GM19395 (cell line): ENCODE measurements around the gene EHD1.

Experiments used
- ATAC-seq: cut with Tn5 transposase; IDR thresholded peaks from one replicate; pipeline ENCODE4 v1.9.1; 2021; ENCODE audit warnings: mild to moderate bottlenecking, moderate library complexity; ENCODE audit not compliant: unreplicated experiment

EHD1 gene

DNA sequence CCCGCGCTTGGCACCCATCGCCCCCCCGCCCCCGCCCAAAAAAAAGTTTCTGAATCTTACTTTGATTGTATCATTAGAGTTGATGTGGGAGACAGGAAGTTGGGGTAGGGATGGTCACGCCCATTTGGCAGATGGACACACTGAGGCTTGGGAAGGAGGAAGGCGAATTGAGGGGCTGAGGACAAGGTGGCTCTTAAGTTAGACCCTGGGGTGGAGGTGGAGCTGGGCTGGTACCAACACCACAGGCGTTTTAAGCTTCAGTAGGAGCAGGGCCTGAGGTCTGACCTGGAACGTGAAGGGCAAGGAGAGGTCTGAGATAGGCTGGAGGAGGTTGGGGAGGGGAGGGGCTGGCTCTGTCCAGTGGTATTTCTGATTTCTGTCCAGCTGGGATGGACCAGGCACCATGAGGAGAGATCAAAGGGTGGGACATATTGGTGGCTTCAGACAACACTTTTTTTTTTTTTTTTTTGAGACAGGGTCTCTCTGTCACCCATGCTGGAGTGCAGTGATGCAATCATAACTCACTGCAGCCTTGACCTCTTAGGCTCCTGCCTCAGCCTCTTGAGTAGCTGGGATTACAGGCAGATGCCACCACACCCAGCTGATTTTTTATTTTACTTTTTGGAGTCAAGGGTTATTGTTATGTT, 33.2 kb downstream of the EHD1 start:
- no peak for ATAC-seq

DNA sequence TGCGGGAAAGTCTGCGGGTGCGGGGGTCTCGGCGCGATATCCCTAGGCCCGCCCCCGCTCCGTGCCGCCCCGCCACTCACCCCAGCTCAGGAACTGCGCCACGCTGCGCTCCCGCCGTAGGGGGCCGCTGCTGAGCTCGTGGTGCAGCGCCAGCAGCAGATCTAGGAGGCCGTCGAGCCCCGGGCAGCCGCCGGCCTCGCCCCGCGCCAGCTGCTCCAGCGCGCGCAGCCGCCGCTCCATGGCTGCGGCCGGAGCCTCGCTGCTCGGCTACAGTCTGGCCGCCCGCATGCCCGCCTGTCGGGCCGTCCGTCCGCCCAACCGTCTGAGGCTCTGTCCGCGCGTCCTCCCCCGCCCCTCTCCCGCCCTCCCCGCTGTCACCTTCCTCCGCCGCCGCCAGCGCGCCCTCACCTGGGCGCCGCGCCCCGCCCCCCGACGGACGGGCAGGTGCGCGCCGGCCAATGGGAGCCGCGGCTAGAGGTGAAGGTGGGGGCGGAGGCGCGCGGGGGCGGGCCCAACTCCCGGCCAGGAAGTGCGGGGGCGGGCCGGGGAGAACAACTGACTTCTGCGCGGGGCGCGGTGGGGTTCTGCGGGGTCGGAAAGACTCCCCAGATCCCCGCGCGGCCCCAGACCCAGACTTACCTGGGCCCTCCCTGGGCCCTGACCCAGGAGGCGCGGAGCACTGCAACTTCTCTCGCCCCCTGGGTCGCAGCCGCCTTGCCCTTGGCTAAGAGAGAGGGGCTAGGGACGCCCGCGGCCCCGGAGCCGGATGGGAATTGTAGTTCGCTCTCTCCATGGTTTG, 33.9 kb downstream of the EHD1 start, which contains the start of gene CDC42BPG:
CDC42BPG (minus strand) TSS at position 324 of the 799 bp plus-strand sequence; CDS start at position 240, 84 bp downstream.
- ATAC-seq: no peak

DNA sequence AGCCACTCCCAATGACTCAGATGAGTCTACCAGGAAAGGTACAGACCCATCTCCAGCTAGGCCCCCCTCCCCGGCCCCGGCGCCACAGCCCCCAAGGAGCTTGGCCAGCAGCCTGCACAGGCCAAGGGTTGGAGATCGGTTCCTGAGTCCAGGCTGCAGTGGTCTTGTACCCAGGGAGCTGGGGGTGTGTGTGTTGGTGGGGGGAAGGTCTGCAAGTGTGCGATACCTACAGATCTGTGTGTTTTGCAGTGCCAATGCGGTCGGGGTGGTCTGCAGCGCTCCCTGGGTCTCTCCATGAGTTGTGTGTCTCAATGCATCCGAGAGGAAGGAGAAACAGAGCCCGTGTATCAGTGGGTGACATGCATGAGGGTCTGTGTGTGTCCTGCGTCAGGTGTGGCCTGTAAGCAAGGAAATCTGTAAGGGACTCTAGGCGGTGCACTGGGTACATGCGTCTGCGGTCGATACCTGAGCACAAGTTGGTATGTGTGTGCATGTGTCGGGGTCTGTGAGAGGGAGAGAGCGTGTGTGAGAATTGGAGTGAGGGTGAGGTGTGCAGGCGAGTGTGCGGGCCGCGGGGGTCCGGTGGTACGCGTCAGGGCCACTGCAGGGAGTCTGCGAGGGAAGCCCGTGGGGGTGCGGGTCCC, 34.6 kb downstream of the EHD1 start:
- no peak for ATAC-seq

DNA sequence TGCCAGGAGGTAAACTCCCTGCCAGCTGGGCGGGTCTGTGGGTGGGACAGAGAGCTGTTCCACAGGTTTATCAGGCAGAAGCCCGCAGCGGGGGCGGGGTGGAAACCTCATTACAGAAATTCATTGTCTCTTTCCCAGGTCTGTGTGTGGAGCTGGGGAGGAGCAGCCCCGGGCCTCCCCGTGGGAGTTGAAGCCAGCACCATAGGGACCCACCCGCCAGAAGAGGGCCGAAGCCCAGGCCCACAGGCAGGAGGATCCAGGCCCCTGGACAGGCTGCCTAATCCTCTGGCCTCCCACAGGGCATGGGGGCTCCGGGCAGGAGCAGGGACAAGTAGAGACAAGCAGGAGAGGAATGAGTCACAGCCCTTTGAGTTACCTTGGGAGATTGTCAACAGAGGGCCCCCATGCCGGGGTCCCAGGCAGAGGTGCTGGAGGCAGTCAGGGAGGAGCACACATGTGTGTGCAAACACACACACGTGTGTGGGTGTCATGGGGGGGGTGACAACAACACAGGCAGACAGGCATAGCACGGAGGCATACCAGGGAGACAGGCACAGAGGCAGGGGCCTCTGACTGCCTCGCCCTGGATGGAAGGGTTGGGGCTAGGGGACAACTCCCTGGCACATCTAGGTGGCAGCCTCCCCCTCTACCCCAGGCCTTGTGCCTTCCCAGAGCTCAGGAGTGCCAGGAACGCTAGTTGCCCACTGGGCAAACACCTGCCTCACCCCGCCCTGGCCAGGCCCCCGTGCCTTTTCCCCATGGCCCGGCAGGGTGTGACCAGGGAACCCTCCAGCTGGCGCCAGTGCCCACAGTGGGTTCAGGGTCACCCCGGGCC, 35.4 kb downstream of the EHD1 start:
- no peak for ATAC-seq

DNA sequence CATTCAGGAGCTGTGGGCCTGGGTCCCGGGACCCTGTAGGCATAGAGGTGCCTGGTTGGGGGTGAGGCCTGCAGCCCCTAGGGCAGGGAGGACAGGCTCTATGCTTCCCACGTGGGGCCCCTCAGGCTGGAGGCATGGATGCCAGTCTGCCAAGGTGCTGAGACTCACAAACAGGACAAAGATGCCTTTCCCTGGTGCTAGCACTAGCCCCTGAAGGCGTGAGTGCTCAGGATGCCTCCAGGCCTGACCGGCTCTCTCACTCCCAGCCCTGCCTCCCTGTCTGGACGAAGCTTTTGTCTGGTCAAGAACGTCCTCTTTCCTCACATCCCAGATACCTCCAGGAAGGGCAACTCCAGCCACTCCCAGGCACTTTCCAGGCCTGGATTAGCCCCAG, 36.1 kb downstream of the EHD1 start:
- no peak for ATAC-seq

DNA sequence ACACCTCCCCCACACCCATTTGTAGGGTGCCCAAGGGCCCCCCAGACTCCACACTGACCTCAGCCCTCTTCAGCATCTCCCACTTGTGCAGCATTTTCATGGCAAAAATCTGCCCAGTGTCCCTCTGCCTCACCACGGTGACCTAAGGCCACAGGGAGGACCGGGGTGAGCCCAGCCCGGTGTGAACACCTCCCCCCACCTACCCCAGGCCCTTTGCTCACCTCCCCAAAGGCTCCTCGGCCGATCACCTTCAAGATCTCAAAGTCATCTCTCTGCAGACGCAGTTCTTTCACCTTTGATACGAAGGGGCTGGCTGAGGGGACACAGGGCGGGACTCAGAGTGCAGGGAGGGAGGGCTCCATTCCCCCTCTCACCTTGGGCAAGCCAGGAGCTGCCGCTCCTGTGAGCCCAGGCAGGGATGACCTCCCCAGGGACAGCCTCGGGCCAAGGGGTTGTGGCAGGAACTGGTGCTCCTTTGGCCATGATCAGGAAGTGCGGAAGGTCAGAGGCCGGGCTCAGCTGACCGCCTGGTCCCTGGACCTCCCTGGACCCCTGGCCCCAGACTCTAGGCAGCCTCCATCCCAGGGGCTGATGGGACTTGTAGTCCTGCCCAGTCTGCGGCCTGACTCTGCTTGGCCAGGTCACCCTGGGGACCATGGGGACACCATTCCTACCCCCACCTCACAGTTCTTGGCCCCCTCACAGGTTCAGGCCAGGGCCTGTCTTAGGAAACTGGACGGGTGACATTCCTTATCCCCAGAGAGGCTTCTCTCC, 36.6 kb downstream of the EHD1 start:
- ATAC-seq: no peak

DNA sequence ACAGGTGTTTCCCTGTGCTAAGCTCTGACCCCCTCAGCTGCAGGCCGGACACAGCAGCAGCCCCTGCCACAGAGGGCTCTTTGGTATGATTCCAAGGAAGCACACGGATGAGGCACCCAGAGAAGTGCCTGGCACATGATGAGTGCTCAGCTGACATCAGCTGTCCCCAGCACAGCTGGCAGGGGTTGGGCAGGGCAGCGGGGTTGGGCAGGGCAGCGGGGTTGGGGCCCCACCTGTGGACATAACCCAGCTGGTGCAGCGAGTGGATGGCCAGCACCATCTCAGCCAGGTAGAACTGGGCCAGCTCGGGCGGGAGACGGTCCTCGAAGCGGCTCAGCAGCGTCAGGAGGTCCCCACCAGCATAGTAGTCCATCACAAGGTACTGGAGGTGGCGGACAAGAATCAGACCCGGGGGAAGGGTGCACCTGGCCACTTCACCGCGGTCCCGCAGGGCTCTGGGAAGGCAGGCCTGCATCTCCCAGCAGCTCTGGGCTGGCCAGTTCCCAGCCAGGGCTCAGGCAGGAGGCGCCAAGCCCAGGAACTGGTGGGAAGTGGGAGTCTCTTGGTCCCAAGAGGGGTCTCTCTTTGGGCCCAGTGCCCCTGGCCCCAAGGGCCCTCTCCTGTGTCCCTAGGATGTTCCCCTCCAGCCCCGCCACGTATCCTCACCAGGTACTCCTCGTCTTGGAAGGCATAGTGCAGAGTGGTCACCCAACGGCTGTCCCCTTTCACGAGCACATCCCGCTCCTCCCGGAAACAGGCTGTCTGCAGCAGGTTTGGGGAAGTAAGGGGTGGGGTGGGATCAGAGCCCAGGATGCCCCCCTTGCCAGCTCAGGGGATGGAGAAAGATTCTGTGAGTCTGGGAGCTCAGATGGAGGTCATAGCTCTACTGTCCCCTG, 38.3 kb downstream of the EHD1 start:
- no peak for ATAC-seq

GRCh38 chr11:64839335-64839734, 39.1 kb downstream of the EHD1 start:
- no peak for ATAC-seq

GRCh38 chr11:64838600-64839334, 39.7 kb downstream of the EHD1 start:
- ATAC-seq: no peak

- ATAC-seq: no peak
These were observed 40.5 kb downstream of the EHD1 start for GRCh38 chr11:64837887-64838351.

- ATAC-seq: no peak
These were observed 41.9 kb downstream of the EHD1 start for GRCh38 chr11:64836448-64837072.

- ATAC-seq: no peak
These were observed 42.6 kb downstream of the EHD1 start for GRCh38 chr11:64835616-64836447.

DNA sequence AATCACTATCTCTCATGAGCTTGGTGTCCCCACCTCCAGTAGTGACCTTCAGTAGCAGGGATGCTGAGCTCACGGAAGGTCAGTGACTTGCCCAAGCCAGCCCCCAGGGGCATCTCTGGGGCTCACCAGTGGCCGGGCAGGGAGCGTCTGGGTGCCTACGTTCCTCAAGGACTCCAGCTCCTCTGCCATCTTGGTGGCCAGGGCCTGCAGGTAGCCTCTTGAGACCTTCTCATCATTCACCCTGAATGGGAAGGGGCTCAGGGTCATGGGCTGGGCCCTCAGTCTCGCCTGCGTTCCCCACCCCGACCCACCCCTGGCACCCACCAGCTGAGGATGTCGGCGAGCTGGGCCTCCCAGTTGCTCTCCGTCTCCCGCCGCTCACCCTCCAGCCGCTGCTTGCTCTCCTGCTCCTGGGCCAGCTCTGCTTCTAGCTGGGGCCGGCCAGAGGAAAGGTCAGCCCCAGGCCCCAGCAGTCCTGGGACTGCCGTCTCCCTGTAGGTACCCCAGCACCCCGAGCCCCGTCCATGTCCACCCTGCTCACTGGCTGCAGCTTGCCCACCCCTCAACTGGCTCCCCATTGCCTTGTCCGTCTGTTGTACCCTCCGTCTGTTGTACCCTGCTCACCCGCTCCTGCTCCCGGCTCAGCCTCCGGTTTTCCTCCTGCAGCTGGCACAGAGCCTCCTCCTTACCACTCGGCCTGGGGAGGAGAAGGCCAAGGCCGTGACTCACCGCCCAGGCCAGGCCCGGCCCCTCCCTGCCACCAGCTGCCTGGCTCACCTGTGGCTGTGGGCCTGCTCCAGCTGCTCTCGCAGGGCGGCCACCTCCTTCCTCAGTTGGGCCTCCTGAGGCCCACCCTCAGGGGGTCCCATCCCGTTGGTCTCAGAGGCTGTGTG, 43.5 kb downstream of the EHD1 start:
- ATAC-seq: no peak

DNA sequence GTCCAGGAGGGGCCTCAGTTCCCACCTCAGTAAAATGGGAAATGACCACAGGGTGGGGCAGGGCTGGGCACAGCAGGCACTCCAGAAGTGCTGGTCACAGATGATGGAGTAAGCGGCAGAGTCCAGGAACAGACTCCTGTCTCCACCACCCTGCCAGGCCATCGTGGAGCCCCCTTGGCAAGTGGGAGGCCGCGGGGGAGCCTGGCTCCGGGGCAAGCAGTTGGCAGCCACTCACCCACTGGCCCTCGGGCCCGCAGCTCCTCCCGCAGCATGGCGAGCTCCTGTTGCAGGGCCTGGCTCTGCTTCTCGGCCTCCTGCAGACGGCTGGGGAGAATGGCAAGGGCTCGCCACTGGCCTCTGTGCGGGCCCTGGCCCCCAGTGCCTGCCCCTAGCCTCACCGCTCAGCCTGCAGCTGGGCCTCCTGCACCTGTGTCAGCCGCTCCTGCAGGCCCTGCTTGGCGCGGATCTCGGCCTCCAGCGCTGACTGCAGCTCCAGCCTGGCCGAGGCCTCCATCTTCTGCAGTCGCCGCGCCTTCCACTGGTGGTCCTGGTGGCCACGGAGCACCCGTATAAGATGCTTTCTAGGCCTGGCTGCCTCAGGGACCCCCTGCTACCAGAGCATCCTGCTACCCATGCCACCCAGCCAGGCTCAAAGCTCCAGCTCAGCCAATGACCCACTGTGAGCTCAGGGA, 44.2 kb downstream of the EHD1 start:
- ATAC-seq: no peak

- no peak for ATAC-seq
These were observed 44.9 kb downstream of the EHD1 start for GRCh38 chr11:64833509-64833908.

- ATAC-seq: no peak
These were observed 45.3 kb downstream of the EHD1 start for GRCh38 chr11:64833198-64833502.
